PFSK-1 (cell line): Measurements from ENCODE around the gene ASIC1.

Source experiments
- TAF1 ChIP-seq: IDR thresholded peaks from 2 replicates; pipeline ENCODE4 v1.6.1; 2012; ENCODE audit warnings: low read length, control low read depth, borderline replicate concordance; ENCODE audit not compliant: insufficient read depth
- TF ChIP-seq, protein P1 (sequence below), 2 experiments: IDR thresholded peaks; 2 replicates each; pipeline versions ENCODE4 v1.6.1 to v1.8.0; 2011 to 2012; ENCODE audit warnings: low read depth in 2 of 2, low read length in 2 of 2, control low read depth in 1 of 2, inconsistent platforms in 1 of 2, mild to moderate bottlenecking in 1 of 2, moderate library complexity in 1 of 2; ENCODE audit not compliant: insufficient read depth in 1 of 2

DNA sequence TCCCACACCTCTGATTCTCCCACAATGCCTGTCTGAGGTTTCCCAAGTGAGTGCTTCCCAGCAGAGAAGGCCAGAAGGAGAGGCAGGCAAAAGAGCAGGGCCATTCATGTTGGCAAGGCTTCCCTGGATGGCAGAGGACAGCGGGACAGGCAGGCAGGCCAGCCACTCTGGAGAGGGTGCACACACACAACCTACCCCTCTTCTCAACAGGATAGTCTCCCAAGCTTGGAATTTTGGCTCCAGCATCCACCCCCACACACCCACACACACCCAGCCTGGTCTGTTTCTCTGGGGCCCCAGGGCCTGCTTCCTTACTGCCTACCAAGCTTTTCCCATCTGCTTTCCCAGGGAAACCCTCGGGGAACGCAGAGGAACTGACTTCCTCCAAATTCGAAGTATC lies 16.7 kb upstream of the ASIC1 start:
- no peak for TF ChIP-seq TAF1
- TF ChIP-seq, protein P1, sequence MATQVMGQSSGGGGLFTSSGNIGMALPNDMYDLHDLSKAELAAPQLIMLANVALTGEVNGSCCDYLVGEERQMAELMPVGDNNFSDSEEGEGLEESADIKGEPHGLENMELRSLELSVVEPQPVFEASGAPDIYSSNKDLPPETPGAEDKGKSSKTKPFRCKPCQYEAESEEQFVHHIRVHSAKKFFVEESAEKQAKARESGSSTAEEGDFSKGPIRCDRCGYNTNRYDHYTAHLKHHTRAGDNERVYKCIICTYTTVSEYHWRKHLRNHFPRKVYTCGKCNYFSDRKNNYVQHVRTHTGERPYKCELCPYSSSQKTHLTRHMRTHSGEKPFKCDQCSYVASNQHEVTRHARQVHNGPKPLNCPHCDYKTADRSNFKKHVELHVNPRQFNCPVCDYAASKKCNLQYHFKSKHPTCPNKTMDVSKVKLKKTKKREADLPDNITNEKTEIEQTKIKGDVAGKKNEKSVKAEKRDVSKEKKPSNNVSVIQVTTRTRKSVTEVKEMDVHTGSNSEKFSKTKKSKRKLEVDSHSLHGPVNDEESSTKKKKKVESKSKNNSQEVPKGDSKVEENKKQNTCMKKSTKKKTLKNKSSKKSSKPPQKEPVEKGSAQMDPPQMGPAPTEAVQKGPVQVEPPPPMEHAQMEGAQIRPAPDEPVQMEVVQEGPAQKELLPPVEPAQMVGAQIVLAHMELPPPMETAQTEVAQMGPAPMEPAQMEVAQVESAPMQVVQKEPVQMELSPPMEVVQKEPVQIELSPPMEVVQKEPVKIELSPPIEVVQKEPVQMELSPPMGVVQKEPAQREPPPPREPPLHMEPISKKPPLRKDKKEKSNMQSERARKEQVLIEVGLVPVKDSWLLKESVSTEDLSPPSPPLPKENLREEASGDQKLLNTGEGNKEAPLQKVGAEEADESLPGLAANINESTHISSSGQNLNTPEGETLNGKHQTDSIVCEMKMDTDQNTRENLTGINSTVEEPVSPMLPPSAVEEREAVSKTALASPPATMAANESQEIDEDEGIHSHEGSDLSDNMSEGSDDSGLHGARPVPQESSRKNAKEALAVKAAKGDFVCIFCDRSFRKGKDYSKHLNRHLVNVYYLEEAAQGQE (IDR thresholded peaks at IDR 0.05; ENCODE audit: insufficient read depth in 1 of 2, low read depth in 2 of 2, low read length in 2 of 2), result no peak
